ENCODE results near the gene RAB3IL1.

RAB3IL1 gene

DNA sequence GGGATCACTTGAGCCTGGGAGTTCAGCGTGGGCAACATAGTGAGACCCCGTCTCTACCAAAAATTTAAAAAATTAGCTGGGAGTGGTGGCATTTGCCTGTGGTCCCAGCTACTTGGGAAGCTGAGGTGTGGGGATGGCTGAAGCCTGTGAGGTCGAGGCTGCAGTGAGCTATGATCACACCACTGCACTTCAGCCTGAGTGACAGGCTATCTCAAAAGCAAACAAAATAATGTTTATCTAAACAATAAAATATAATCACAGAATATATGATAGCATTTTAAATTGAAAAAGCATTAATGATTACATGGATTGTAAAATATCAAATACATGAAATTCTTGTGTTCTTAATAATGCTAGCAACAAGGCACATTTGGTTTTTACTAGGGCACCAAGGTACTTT is 35.5 kb upstream of the RAB3IL1 start:
- no peak overlapping the region for H3K4me3 ChIP-seq (replicated peaks; ENCODE audit: low read depth, low read length)
- TF ChIP-seq, protein P1, sequence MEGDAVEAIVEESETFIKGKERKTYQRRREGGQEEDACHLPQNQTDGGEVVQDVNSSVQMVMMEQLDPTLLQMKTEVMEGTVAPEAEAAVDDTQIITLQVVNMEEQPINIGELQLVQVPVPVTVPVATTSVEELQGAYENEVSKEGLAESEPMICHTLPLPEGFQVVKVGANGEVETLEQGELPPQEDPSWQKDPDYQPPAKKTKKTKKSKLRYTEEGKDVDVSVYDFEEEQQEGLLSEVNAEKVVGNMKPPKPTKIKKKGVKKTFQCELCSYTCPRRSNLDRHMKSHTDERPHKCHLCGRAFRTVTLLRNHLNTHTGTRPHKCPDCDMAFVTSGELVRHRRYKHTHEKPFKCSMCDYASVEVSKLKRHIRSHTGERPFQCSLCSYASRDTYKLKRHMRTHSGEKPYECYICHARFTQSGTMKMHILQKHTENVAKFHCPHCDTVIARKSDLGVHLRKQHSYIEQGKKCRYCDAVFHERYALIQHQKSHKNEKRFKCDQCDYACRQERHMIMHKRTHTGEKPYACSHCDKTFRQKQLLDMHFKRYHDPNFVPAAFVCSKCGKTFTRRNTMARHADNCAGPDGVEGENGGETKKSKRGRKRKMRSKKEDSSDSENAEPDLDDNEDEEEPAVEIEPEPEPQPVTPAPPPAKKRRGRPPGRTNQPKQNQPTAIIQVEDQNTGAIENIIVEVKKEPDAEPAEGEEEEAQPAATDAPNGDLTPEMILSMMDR (IDR thresholded peaks at IDR 0.05; ENCODE audit: low read depth, low read length, missing control alignments), result no peak
- DNase-seq (ENCODE audit: extremely low read depth, low read depth), result no peak

GRCh38 chr11:61951484-61952135 is 34.2 kb upstream of the RAB3IL1 start:
- TF ChIP-seq, protein P1 (IDR thresholded peaks at IDR 0.05; ENCODE audit: low read depth, low read length, missing control alignments), result no peak
- no peak overlapping the region for H3K4me3 ChIP-seq (replicated peaks; ENCODE audit: low read depth, low read length)
- no peak for DNase-seq (ENCODE audit: extremely low read depth, low read depth)

- no peak within 1 kb of the TSS for H3K4me3 ChIP-seq (replicated peaks; ENCODE audit: low read depth, low read length)
- no peak for DNase-seq (ENCODE audit: extremely low read depth, low read depth)
- TF ChIP-seq, protein P1 (IDR thresholded peaks at IDR 0.05; ENCODE audit: low read depth, low read length, missing control alignments), result no peak
Observed at GRCh38 chr11:61950035-61950547, 32.7 kb upstream of the RAB3IL1 start, which contains the start of gene BEST1. TSS of gene BEST1 (plus strand) at chr11:61950351. CDS start at chr11:61951807, 1,456 bp downstream.

DNA sequence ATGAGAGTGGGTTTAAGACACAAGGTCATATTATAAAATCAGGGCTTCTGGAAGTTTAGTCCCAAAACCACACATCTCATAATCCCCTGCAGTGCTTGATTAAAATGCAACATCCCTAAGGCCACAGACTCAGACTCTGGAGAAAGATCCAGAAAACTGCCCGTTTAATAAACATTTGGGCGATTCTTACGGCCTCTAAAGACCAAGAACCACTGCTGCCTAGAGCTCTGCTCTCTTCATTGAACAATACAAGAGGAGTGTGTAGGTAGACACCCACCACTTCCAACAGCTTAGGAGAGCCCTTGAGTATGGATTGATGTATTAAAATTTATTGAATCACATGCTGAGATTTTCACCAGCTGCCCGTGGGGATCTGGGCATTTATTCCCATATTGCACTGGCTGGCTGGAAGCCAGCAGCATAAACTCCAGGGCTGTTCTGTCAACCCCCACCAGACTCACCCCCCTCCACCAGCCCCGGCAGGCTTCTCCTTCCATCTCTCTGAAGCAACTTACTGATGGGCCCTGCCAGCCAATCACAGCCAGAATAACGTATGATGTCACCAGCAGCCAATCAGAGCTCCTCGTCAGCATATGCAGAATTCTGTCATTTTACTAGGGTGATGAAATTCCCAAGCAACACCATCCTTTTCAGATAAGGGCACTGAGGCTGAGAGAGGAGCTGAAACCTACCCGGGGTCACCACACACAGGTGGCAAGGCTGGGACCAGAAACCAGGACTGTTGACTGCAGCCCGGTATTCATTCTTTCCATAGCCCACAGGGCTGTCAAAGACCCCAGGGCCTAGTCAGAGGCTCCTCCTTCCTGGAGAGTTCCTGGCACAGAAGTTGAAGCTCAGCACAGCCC is 32.0 kb upstream of the RAB3IL1 start:
- DNase-seq (ENCODE audit: extremely low read depth, low read depth), result peak; percentile 59
- no peak overlapping the region for H3K4me3 ChIP-seq (replicated peaks; ENCODE audit: low read depth, low read length)
- TF ChIP-seq, protein P1 (IDR thresholded peaks at IDR 0.05; ENCODE audit: low read depth, low read length, missing control alignments), result no peak

GRCh38 chr11:61948505-61948904 is 31.1 kb upstream of the RAB3IL1 start:
- no peak for DNase-seq (ENCODE audit: extremely low read depth, low read depth)
- TF ChIP-seq, protein P1 (IDR thresholded peaks at IDR 0.05; ENCODE audit: low read depth, low read length, missing control alignments), result no peak

DNA sequence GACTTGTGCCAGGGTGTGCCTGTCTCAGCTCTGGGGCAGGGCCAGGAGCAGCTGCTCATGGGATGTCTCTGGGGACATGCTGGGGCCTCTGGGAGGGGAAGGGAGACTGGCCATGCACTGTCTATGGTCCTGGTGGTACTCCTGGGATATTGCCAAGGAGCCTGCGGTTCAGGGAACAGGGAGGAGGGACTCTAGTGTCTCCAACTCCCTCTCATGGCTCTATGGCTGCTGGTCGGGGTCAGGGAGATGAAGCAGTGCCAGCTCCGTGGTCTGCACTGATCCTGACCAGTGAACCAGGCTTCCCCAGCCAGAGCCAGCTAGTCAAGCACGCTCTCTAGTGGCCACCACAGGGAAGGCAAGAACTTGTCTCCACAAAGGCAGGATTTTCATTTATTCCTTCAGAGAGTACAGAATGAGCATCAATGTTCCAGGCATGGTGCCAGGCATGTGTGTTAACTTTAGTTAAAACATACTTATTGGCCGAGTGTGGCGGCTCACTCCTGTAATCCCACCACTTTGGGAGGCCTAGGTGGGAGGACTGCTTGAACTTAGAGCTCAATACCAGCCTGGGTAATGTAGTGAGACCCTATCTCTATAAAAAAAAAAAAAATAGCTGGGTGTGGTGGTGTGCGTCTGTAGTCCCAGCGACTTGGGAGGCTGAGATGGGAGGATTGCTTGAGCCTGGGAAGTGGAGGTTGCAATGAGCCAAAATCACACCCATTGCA is 30.3 kb upstream of the RAB3IL1 start:
- DNase-seq (ENCODE audit: extremely low read depth, low read depth), result peak; percentile 90
- H3K4me3 ChIP-seq (replicated peaks; ENCODE audit: low read depth, low read length), result no peak overlapping the region
- TF ChIP-seq, protein P1 (IDR thresholded peaks at IDR 0.05; ENCODE audit: low read depth, low read length, missing control alignments), result peak; percentile 97

More at GRCh38 chr11:61948505-61948904, 31.1 kb upstream of the RAB3IL1 start:
- no peak overlapping the region for H3K4me3 ChIP-seq (replicated peaks; ENCODE audit: low read depth, low read length)
